GM19467 (cell line): Measurements from ENCODE around the gene E2F6.

ENCODE experiments used
- ATAC-seq: cut with Tn5 transposase; IDR thresholded peaks from one replicate; pipeline ENCODE4 v1.9.1; 2021; ENCODE audit warnings: mild to moderate bottlenecking, moderate library complexity; ENCODE audit not compliant: unreplicated experiment

E2F6 gene

GRCh38 chr2:11458753-11459152 is 7.2 kb downstream of the E2F6 start:
- no peak for ATAC-seq

- ATAC-seq, result no peak
These were observed 8.0 kb downstream of the E2F6 start for GRCh38 chr2:11457935-11458334.

- no peak for ATAC-seq
These were observed 9.7 kb downstream of the E2F6 start for GRCh38 chr2:11456251-11456650.

- ATAC-seq, result no peak
These were observed 11.1 kb downstream of the E2F6 start for GRCh38 chr2:11454824-11455223.

- no peak for ATAC-seq
These were observed 15.2 kb downstream of the E2F6 start for GRCh38 chr2:11450791-11451190.

- ATAC-seq, result no peak
These were observed 19.2 kb downstream of the E2F6 start for GRCh38 chr2:11446733-11447248.

- no peak for ATAC-seq
These were observed 21.2 kb downstream of the E2F6 start for GRCh38 chr2:11444737-11445136.

- no peak for ATAC-seq
These were observed 27.3 kb downstream of the E2F6 start for GRCh38 chr2:11438555-11439080.

- no peak for ATAC-seq
These were observed 28.4 kb downstream of the E2F6 start for GRCh38 chr2:11437602-11438001.

- no peak for ATAC-seq
These were observed 30.9 kb downstream of the E2F6 start for GRCh38 chr2:11435036-11435435.

GRCh38 chr2:11434443-11434842 is 31.5 kb downstream of the E2F6 start:
- no peak for ATAC-seq

GRCh38 chr2:11433822-11434221 is 32.1 kb downstream of the E2F6 start:
- no peak for ATAC-seq

- ATAC-seq, result no peak
These were observed 35.2 kb downstream of the E2F6 start for GRCh38 chr2:11430729-11431128.

- no peak for ATAC-seq
These were observed 38.7 kb downstream of the E2F6 start for GRCh38 chr2:11427224-11427623.

GRCh38 chr2:11422901-11423435 is 43.0 kb downstream of the E2F6 start:
- no peak for ATAC-seq

GRCh38 chr2:11422491-11422865 is 43.5 kb downstream of the E2F6 start:
- ATAC-seq, result no peak

GRCh38 chr2:11421863-11422490 is 44.0 kb downstream of the E2F6 start:
- no peak for ATAC-seq

- no peak for ATAC-seq
These were observed 45.3 kb downstream of the E2F6 start for GRCh38 chr2:11420671-11421070.

GRCh38 chr2:11420190-11420589 is 45.8 kb downstream of the E2F6 start:
- ATAC-seq, result no peak

- no peak for ATAC-seq
These were observed 46.2 kb downstream of the E2F6 start for GRCh38 chr2:11419781-11420180.

GRCh38 chr2:11417946-11418585 is 47.9 kb downstream of the E2F6 start:
- no peak for ATAC-seq

GRCh38 chr2:11416931-11417330 is 49.0 kb downstream of the E2F6 start:
- ATAC-seq, result no peak
